Stomach (tissue), 4 donors: ENCODE results near the gene PFKP.

ENCODE experiments used
- CTCF ChIP-seq, 7 experiments: fragments of 450-650 bp in 4 of 7; fragments of 200-600 bp in 3 of 7; sonication (generic) in 3 of 7; IDR thresholded peaks; one replicate each; pipeline ENCODE4 v1.5.1; 2016 to 2019; ENCODE audit warnings: antibody characterized with exemption in 7 of 7, control low read depth in 2 of 7, mild to moderate bottlenecking in 1 of 7
- POLR2A ChIP-seq, 4 donors: fragments of 450-650 bp; IDR thresholded peaks; one replicate each; pipeline ENCODE4 v1.6.1; 2016; ENCODE audit warnings: antibody characterized with exemption in 4 of 4, control low read depth in 2 of 4, mild to moderate bottlenecking in 1 of 4, moderate library complexity in 1 of 4

- TF ChIP-seq CTCF (IDR thresholded peaks at IDR 0.05) = no peak
- no peak for TF ChIP-seq POLR2A (IDR thresholded peaks at IDR 0.05)
Measured at GRCh38 chr10:3020311-3020710, 47.0 kb upstream of the PFKP start.
